Loucy (cell line): ENCODE results near the gene DTNB.

Source experiments
- CTCF ChIP-seq: fragments of 200-600 bp; sonication (generic); conservative IDR thresholded peaks from 2 replicates; pipeline ENCODE4 v1.5.1; 2014; ENCODE audit warnings: mild to moderate bottlenecking, antibody characterized with exemption, low read length
- EZH2phosphoT487 ChIP-seq: fragments of 200-600 bp; IDR thresholded peaks from 2 replicates; pipeline ENCODE4 v1.6.1; 2018; ENCODE audit warnings: antibody characterized with exemption, mild to moderate bottlenecking, moderate library complexity, borderline replicate concordance

DNA sequence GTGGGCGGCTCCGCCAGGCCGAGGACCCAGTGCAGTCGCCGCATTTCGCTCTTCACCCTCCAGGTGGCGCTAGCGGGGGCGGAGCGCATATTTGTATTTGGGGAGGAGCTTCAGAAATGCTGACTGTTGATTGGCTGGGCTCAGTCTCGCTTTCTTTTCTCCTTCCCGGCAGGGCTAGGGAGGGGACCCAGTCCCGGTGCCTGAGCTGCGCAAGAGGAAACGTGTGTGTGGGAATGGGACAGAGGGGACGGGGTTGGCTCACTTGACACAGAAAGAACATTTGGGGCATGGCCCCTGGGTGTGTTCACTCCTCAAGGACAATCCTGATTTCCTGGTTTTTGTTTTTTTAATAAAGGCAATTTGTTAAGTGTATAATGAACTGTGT, 311.3 kb downstream of the DTNB start:
- TF ChIP-seq CTCF, result peak; percentile 93
- no peak for TF ChIP-seq EZH2phosphoT487
